ENCODE results near the gene RIPOR3.

GRCh38 chr20:50719328-50719727, 28.0 kb upstream of the RIPOR3 start:
- TF ChIP-seq YY1 (IDR thresholded peaks at IDR 0.05) (no peak), CTCF (IDR thresholded peaks at IDR 0.05; ENCODE audit: low read depth, low read length, missing input control) (no peak), REST (IDR thresholded peaks at IDR 0.05) (no peak), RAD21 (IDR thresholded peaks at IDR 0.05) (no peak), MAX (IDR thresholded peaks at IDR 0.05) (no peak), ATF3 (IDR thresholded peaks at IDR 0.05) (no peak), GABPA (IDR thresholded peaks at IDR 0.05 in 1 of 2, conservative IDR thresholded peaks at IDR 0.05 in 1 of 2) (no peak), JUND (IDR thresholded peaks at IDR 0.05) (no peak), TAF1 (conservative IDR thresholded peaks at IDR 0.05) (no peak), NR2F2 (IDR thresholded peaks at IDR 0.05) (no peak), SP1 (IDR thresholded peaks at IDR 0.05) (no peak), ZBTB33 (IDR thresholded peaks at IDR 0.05) (no peak), EGR1 (IDR thresholded peaks at IDR 0.05; ENCODE audit: low read depth in 2 of 2) (no peak), RXRA (IDR thresholded peaks at IDR 0.05) (no peak)

Measured in liver (tissue), 3 donors.